GM18519 (cell line): ENCODE measurements around the gene CELSR3.

Experiments
- ATAC-seq: cut with Tn5 transposase; IDR thresholded peaks from one replicate; pipeline ENCODE4 v1.9.1; 2021; ENCODE audit warnings: mild to moderate bottlenecking, moderate library complexity; ENCODE audit not compliant: unreplicated experiment, low FRiP score

CELSR3 gene

GRCh38 chr3:48688032-48688736 lies 25.5 kb upstream of the CELSR3 start:
- no peak for ATAC-seq

DNA sequence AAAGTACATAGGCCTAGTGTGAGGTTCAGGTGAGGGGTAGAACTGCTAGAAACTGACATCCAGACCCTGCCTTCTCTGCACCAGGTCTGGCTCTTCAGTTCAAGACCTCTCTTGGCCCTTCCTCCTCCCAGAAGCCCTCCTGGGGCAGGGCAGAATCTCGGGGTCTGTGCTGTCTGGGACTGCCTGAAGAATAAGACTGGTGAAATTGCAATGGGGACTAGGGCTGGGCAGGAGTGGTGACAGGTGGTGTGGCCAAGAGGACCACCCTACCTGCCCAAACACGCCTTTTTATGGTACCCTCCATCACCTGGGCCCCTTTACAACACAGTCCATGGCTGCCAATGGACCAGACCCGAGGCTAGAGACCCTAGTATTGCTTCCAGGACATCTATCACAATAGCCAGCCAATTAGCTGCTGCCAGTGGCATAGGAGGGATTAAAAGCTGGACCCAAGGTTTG lies 24.6 kb upstream of the CELSR3 start:
- no peak for ATAC-seq

GRCh38 chr3:48686538-48687219 lies 24.0 kb upstream of the CELSR3 start:
- no peak for ATAC-seq

- peak; percentile 41 for ATAC-seq
These were observed 23.2 kb upstream of the CELSR3 start, which contains the start of gene NCKIPSD for GRCh38 chr3:48685603-48686511. TSS of gene NCKIPSD (minus strand) at chr3:48685915. CDS start at chr3:48685807, 108 bp downstream.

DNA sequence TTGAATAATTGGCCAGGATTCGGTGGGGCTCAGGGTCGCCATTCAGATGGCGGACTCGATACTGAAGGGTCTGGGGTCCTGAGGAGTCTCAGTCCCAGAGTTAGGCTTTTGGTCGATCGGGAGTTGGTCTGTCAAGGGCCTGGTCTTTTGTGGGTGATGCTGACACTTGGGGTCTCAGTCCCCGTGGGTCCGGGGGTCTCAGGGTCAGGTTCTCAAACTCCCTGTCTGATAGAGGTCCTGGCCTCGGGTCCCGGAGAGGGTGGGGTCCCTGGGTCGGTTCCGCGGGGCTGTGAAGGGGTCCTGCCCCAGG lies 22.6 kb upstream of the CELSR3 start:
- no peak for ATAC-seq

GRCh38 chr3:48684480-48685143 lies 21.9 kb upstream of the CELSR3 start:
- no peak for ATAC-seq

DNA sequence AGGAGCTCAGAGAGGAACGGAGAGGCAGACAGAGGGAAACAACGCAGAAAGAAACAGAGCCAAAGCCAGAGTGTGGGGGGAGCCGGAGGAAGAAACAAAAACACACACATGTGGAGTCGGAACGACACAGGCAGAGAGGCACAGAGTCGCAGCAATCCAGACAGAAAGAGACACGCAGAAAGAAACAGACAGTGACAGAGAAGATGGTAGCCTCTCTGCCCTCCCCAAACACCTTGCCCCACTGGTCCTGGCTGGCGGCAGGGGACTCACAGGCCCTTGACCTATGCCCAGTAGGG lies 21.3 kb upstream of the CELSR3 start:
- ATAC-seq, result no peak

DNA sequence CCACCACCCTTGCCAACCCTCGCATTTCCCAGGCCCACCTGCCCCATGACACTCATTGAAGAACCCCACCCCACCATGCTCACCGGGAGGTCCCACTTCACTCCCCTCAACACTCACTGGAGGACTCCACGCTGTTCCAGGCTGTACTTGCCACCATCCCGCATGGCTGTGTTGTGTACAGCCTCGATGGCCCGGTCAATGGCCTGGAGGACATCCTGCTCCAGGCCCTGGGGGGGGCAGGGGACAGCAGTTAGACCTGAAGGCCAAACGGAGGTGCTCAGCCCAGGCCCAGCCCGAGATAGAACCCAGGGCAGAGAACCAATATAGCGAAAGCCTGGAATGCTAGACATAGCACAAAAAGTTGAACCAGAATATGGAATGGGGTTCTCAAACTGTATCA lies 20.1 kb upstream of the CELSR3 start:
- no peak for ATAC-seq

- ATAC-seq, result no peak
These were observed 19.4 kb upstream of the CELSR3 start for GRCh38 chr3:48681974-48682610.

DNA sequence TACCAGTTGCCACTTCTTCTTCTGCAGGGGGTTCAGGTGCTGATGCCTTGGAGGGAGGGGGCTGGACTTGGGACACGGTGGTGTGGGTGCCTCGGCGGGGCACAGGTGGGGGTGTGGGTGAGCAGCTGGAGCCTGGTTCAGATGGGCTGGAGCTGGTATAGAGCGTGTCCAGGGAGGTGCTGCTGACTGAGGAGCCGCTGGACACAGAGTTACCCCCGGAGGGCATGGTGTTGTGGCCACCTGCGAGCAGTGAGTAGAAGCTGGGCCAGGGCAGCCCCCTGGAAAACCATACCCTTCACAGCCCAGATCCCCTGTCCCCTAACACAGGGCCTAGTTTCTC lies 18.8 kb upstream of the CELSR3 start:
- ATAC-seq, result no peak

- ATAC-seq, result no peak
These were observed 18.3 kb upstream of the CELSR3 start for GRCh38 chr3:48680811-48681540.

DNA sequence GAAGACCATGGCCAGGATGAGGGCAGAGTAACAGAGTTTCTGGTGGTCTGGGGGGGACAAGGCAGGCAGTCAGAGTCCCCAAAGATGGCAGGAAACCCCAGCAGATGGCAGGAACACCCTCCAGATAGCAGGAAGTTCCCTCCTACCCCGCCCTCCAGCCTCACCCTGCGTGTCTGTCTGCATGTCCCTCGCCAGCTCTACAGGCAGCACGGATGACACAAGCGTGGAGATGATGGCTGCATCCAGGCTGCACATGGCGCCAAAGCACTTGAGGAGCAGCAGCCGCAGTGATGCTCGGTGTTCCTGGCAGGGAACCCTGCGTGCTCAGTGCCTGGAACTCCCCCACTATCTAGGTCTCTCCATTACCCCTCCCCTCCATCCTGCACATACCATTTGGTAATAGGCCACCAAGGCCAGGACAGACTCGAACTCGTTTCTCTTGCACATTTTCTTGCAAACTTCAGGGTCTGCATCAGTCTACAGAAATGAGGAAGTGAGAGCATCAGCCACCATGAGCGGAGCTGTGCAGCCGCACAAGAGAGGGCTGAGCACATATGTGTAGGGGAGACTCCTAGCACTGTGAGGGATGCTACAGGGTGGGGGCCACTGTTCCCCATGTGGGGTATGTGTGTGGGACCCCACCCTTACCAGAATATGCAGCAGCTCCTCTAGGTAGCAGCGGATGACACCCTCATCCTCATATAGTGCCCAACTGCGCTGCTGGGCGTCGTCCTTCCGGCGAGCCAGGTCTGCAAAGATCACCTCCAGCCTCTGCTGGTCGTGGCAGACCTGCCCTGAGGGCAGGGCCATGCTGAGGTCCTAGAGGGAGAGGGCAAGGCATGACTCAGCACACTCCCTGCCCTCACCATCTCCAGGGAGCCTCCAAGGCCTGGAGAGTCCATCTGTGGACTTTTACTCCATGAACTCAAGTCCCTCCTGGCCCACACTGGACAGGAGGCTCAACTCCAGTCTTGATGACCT lies 17.0 kb upstream of the CELSR3 start:
- ATAC-seq, result no peak

GRCh38 chr3:48678566-48679380 lies 16.1 kb upstream of the CELSR3 start:
- no peak for ATAC-seq

- ATAC-seq, result no peak
These were observed 15.4 kb upstream of the CELSR3 start for GRCh38 chr3:48678056-48678455.

- no peak for ATAC-seq
These were observed 11.8 kb upstream of the CELSR3 start for GRCh38 chr3:48674505-48674904.

DNA sequence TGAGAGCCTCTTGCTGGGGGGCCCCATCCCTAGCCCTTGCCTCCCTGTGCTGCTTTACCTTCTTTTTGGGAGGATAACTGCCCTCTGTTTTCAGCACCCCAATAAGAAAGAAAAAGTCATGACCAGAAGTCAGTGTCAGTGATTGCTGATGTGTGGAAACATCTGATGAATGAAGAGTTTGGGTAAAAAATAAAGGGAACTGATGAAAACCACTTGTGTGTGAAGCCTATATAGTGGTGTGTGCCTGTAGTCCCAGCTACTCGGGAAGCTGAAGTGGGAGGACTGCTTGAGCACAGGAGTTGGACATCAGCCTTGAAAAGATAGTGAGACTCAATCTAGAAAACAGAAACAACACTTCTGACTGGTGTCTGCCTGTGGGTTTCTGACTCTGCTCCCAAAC lies 9.8 kb upstream of the CELSR3 start:
- ATAC-seq, result no peak

DNA sequence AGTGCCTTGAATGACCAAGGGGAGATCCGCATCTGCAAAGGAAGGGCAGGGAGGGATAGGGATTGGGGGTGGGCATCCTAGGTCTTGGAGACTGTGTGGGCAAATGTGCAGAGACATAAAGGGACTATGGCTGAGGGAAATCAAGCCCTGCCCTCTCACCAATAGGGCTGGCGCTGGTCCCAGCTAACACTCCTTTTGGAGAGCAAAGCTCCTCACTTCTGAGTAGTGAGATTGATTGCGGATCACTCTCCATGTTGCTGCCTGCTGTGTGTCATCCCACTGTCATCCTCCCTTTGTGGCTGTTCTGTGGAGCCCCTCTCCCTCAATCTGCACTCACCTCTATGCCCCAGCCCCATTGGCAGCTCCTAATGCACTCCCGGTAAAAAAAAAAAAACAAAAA lies 2.2 kb upstream of the CELSR3 start:
- no peak for ATAC-seq

- ATAC-seq, result no peak
These were observed 1.6 kb upstream of the CELSR3 start for GRCh38 chr3:48664313-48664644.
